D721Med (cell line): ENCODE data around the gene ZFP1.

Experiments
- DNase-seq: peaks from one replicate; pipeline ENCODE4 v3.0.0; 2011; ENCODE audit warnings: low spot score; ENCODE audit not compliant: insufficient read length
- FAIRE-seq: peaks from 2 replicates; lab custom pipeline; 2011; peaks lifted over from hg19 to GRCh38; lab: Jason Lieb, UNC
- TF ChIP-seq, protein P1 (sequence below): IDR thresholded peaks from 2 replicates; pipeline ENCODE4 v1.5.1; 2012; ENCODE audit warnings: mild to moderate bottlenecking, control low read depth; ENCODE audit not compliant: insufficient read depth; ENCODE audit errors: missing control alignments

The ZFP1 gene

DNA sequence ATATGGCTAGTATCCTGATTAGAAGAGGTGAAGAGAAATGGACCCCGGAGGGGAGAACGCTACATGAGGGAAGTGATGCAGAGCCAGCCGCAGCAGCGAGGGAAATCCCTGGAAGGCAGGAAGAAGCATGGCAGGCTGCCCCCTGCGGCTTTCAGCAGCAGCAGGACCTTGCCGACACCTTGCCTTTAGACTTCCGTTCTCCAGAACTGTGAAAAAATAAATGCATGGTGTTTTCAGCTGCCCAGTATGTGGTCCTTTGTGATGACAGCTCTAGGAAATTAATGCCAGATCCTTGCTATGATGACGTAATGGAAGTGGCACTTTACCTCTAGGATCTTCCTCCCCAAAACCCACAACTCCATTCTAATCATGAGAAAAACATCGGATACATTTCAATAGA is 9.7 kb upstream of the ZFP1 start:
- no peak for DNase-seq

DNA sequence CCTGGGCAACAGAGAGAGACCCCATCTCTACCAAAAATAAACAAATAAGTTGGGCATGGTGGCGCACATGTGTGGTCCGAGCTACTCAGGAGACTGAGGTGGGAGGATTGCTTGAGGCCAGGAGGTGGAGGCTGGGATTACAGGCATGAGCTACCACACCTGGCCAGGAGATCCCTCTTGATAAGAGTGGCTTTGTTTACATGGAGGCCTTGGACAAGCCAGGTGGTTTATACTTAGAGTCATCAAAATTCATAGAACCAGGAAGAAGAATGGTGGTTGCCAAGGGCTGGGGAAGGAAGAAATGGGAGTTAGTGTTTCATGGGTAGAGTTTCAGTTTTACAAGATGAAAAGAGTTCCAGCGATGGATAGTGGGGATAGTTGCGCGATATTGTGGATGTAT is 8.8 kb upstream of the ZFP1 start:
- DNase-seq (no peak), FAIRE-seq (no peak)
- TF ChIP-seq, protein P1, sequence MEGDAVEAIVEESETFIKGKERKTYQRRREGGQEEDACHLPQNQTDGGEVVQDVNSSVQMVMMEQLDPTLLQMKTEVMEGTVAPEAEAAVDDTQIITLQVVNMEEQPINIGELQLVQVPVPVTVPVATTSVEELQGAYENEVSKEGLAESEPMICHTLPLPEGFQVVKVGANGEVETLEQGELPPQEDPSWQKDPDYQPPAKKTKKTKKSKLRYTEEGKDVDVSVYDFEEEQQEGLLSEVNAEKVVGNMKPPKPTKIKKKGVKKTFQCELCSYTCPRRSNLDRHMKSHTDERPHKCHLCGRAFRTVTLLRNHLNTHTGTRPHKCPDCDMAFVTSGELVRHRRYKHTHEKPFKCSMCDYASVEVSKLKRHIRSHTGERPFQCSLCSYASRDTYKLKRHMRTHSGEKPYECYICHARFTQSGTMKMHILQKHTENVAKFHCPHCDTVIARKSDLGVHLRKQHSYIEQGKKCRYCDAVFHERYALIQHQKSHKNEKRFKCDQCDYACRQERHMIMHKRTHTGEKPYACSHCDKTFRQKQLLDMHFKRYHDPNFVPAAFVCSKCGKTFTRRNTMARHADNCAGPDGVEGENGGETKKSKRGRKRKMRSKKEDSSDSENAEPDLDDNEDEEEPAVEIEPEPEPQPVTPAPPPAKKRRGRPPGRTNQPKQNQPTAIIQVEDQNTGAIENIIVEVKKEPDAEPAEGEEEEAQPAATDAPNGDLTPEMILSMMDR, result no peak

More for the DNA sequence above, 9.7 kb upstream of the ZFP1 start:
- TF ChIP-seq, protein P1, result no peak
- FAIRE-seq, result no peak

DNA sequence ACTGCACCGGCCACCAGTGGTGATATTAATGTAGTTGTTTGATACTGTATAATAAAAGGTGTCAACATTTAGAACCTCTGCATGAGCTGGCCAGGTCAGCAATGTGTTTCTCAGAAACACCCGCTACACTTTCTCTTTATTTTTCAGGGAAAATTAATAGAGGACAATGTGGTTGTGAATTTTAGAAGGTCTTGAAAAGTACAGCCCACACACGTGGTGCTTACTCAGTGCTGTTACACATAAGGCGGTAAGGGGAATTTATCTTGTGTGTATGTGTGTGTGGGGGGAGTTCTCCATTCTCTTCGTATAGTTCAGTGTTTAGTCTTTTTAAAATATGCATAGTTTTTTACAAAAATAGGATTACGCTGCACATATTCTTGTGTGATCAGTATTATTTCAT is 4.4 kb upstream of the ZFP1 start:
- DNase-seq (no peak), FAIRE-seq (no peak)

DNA sequence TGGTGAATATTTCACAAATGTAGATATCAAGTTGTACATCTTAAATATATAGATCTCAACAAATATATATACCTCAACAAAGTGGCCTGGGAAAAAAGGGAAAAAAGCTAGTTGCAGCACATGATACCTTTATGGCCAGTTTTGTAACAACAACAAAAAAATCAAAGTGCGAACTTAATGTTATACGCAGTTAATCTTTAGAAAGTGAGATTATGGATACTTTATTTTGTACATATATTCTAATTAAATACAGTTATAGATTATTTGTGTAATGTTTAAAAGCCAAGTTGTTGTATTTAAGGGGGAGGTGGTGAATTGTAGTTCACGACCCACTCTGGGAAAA is 385 bp upstream of the ZFP1 start:
- TF ChIP-seq, protein P1, result no peak
- DNase-seq, result no peak
- FAIRE-seq, result no peak

More for the DNA sequence above, 4.4 kb upstream of the ZFP1 start:
- TF ChIP-seq, protein P1, result no peak

DNA sequence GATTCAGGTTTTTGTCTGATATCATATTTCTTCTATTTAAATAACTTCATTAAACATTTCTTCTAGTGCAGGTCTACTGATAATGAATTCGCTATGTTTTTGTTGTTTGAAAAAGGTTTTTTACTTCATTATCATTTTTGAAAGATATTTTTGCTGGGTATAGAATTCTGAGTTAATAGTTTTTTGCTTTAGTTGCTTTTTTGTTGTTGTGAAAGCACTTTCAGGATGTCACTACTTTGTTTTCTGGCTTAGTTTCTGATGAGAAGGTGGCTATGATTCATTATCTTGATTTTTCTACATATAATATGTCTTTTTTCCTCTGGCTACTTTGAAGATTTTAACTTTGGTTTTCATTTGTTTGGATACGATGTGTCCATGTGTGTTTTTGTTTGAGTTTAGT is 3.5 kb downstream of the ZFP1 start:
- no peak for DNase-seq
- TF ChIP-seq, protein P1, result no peak
- no peak for FAIRE-seq

DNA sequence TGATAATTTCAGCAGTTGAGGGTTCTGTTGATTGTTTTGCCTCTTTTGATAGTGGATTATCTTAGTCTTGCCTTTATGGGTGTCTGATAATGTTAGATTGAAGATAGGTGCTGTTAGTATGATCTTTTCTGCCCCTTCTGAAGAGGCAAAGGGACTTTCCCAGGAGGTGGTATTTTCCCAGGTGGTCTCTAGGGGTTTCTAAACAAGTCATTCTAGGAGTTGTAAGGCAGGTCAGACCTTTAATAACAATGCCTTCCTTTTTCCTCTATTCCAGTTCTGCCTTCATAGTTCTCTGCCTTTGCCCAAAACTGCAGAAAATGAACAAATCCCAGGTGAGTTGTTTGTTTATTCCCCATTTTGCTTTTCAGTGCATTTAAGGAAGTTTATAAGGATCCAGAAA is 4.3 kb downstream of the ZFP1 start:
- TF ChIP-seq, protein P1, result no peak
- FAIRE-seq (no peak), DNase-seq (no peak)

DNA sequence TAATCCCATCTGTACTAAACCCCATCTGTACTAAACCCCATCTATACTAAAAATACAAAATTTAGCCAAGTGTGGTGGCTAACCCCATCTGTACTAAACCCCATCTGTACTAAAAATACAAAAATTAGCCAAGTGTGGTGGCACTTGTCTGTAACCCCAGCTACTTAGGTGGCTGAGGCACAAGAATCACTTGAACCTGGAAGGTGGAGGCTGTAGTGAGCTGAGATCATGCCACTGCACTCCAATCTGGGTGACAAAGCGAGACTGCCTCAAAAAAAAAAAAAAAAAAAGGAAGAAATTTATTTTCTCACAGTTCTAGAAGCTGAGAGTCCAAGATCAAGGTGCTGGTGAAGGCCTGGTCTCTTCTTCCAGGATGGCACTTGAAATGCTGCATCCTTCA is 12.1 kb downstream of the ZFP1 start:
- DNase-seq (no peak), FAIRE-seq (no peak)
- TF ChIP-seq, protein P1, result no peak
